H9 (cell line): ENCODE results near the gene NAP1L1. TPM values are rescaled to one million over a fixed set of nuclear protein-coding genes. Genes with fewer than 3 reads are reported as not detected.

ENCODE experiments used
- DNase-seq: peaks from one replicate; pipeline ENCODE4 v3.0.0-alpha.2; 2017
- H2AFZ ChIP-seq: one replicate; pipeline ENCODE4 v1.6.1; 2013; ENCODE audit warnings: mild to moderate bottlenecking, low read length, control low read depth, moderate library complexity
- H2AK5ac ChIP-seq: 2 replicates; pipeline ENCODE4 v1.6.1; 2013; ENCODE audit warnings: low read length, control low read depth, mixed read lengths; ENCODE audit not compliant: insufficient read length
- H2BK120ac ChIP-seq: one replicate; pipeline ENCODE4 v1.6.1; 2013; ENCODE audit warnings: low read depth, mild to moderate bottlenecking, low read length, control low read depth, inconsistent platforms; ENCODE audit not compliant: poor library complexity, severe bottlenecking
- H2BK12ac ChIP-seq: 2 replicates; pipeline ENCODE4 v1.6.1; 2013; ENCODE audit warnings: low read length, control low read depth, mixed read lengths, low read depth; ENCODE audit not compliant: insufficient read length
- H2BK15ac ChIP-seq: 2 replicates; pipeline ENCODE4 v1.6.1; 2013; ENCODE audit warnings: low read depth, low read length, control low read depth
- H2BK20ac ChIP-seq: one replicate; pipeline ENCODE4 v1.6.1; 2013; ENCODE audit warnings: low read depth, mild to moderate bottlenecking, low read length, control low read depth, inconsistent platforms; ENCODE audit not compliant: poor library complexity, severe bottlenecking
- H2BK5ac ChIP-seq: 2 replicates; pipeline ENCODE4 v1.6.1; 2013; ENCODE audit warnings: low read length, control low read depth, mixed read lengths; ENCODE audit not compliant: insufficient read length
- H3K14ac ChIP-seq: 2 replicates; pipeline ENCODE4 v1.6.1; 2013; ENCODE audit warnings: low read length, control low read depth; ENCODE audit not compliant: insufficient read depth
- H3K18ac ChIP-seq: 2 replicates; pipeline ENCODE4 v1.6.1; 2013; ENCODE audit warnings: low read depth, mild to moderate bottlenecking, mixed read lengths, low read length, control low read depth; ENCODE audit not compliant: insufficient read length
- H3K23ac ChIP-seq: 2 replicates; pipeline ENCODE4 v1.6.1; 2013; ENCODE audit warnings: low read length, control low read depth, mixed read lengths, low read depth; ENCODE audit not compliant: insufficient read length
- H3K23me2 ChIP-seq: 2 replicates; pipeline ENCODE4 v1.6.1; 2013; ENCODE audit warnings: low read depth, mild to moderate bottlenecking, mixed read lengths, low read length, control low read depth; ENCODE audit not compliant: insufficient read length, poor library complexity, severe bottlenecking
- H3K27ac ChIP-seq: 2 replicates; pipeline ENCODE4 v1.5.1; 2013; ENCODE audit warnings: low read length, control low read depth, mixed read lengths, low read depth; ENCODE audit not compliant: insufficient read length
- H3K27me3 ChIP-seq: 2 replicates; pipeline ENCODE4 v1.6.1; 2013; ENCODE audit warnings: low read length, control low read depth, inconsistent platforms; ENCODE audit not compliant: insufficient read depth
- H3K4ac ChIP-seq: 2 replicates; pipeline ENCODE4 v1.6.1; 2013; ENCODE audit warnings: low read depth, mild to moderate bottlenecking, control low read depth, inconsistent platforms, low read length, moderate library complexity
- H3K4me1 ChIP-seq: 2 replicates; pipeline ENCODE4 v1.6.1; 2013; ENCODE audit warnings: low read length, control low read depth, inconsistent platforms; ENCODE audit not compliant: insufficient read depth
- H3K4me2 ChIP-seq: 2 replicates; pipeline ENCODE4 v1.6.1; 2013; ENCODE audit warnings: low read length, control low read depth, mixed read lengths; ENCODE audit not compliant: insufficient read length, insufficient read depth
- H3K56ac ChIP-seq: 2 replicates; pipeline ENCODE4 v1.6.1; 2013; ENCODE audit warnings: low read depth, mild to moderate bottlenecking, mixed read lengths, low read length, control low read depth; ENCODE audit not compliant: insufficient read length
- H3K79me1 ChIP-seq: 2 replicates; pipeline ENCODE4 v1.6.1; 2013; ENCODE audit warnings: low read depth, mild to moderate bottlenecking, moderate library complexity, low read length, control low read depth, inconsistent platforms; ENCODE audit not compliant: insufficient read depth, poor library complexity, severe bottlenecking
- H3K79me2 ChIP-seq: 2 replicates; pipeline ENCODE4 v1.6.1; 2013; ENCODE audit warnings: low read length, control low read depth, inconsistent platforms; ENCODE audit not compliant: insufficient read depth
- H3K9ac ChIP-seq: 2 replicates; pipeline ENCODE4 v1.6.1; 2013; ENCODE audit warnings: low read length, control low read depth, mixed read lengths; ENCODE audit not compliant: insufficient read length; ENCODE audit errors: extremely low read depth
- H3K9me3 ChIP-seq: one replicate; pipeline ENCODE4 v1.6.1; 2013; ENCODE audit warnings: low read depth, low read length, inconsistent platforms; ENCODE audit not compliant: control insufficient read depth
- H3T11ph ChIP-seq: one replicate; pipeline ENCODE4 v1.6.1; 2013; ENCODE audit warnings: mild to moderate bottlenecking, low read length, control low read depth, inconsistent platforms
- H4K20me1 ChIP-seq: one replicate; pipeline ENCODE4 v1.6.1; 2013; ENCODE audit not compliant: control insufficient read depth, insufficient read length, insufficient read depth
- H4K5ac ChIP-seq: 2 replicates; pipeline ENCODE4 v1.6.1; 2013; ENCODE audit warnings: low read depth, mild to moderate bottlenecking, mixed read lengths, low read length, control low read depth; ENCODE audit not compliant: insufficient read length
- H4K8ac ChIP-seq: replicated peaks from 2 replicates; pipeline ENCODE4 v1.6.1; 2013; ENCODE audit warnings: low read length, control low read depth, mixed read lengths, low read depth; ENCODE audit not compliant: insufficient read length
- H4K91ac ChIP-seq: 2 replicates; pipeline ENCODE4 v1.6.1; 2013; ENCODE audit warnings: low read depth, mild to moderate bottlenecking, moderate library complexity, mixed read lengths, low read length, control low read depth; ENCODE audit not compliant: insufficient read length
- H3K27ac Mint-ChIP-seq, 3 experiments: 2 replicates in 2 of 3; 3 replicates in 1 of 3; pipeline ENCODE4 v1.8.0; 2020 to 2021; ENCODE audit warnings: mixed read lengths in 3 of 3, mild to moderate bottlenecking in 1 of 3, moderate library complexity in 1 of 3
- H3K27me3 Mint-ChIP-seq: 2 replicates; pipeline ENCODE4 v1.8.0; 2021; ENCODE audit warnings: low read depth, mild to moderate bottlenecking, moderate library complexity, mixed read lengths
- H3K36me3 Mint-ChIP-seq, 3 experiments: 2 replicates in 2 of 3; 3 replicates in 1 of 3; pipeline ENCODE4 v1.8.0; 2020 to 2021; ENCODE audit warnings: low read depth in 3 of 3, mixed read lengths in 3 of 3; ENCODE audit not compliant: insufficient read depth in 1 of 3
- H3K4me1 Mint-ChIP-seq, 2 experiments: 2 replicates each; pipeline ENCODE4 v1.8.0; 2020; ENCODE audit warnings: mixed read lengths in 2 of 2
- H3K4me3 Mint-ChIP-seq, 2 experiments: 2 replicates in 1 of 2; 3 replicates in 1 of 2; pipeline ENCODE4 v1.8.0; 2020 to 2021; ENCODE audit warnings: mild to moderate bottlenecking in 2 of 2, mixed read lengths in 2 of 2, moderate library complexity in 1 of 2
- H3K9me3 Mint-ChIP-seq, 2 experiments: 2 replicates in 1 of 2; 3 replicates in 1 of 2; pipeline ENCODE4 v1.8.0; 2020; ENCODE audit warnings: mild to moderate bottlenecking in 2 of 2, mixed read lengths in 2 of 2, moderate library complexity in 1 of 2
- total RNA-seq: library from RNA; stranded (reverse); gene quantifications from 2 replicates; pipeline ENCODE4 v1.2.1, GENCODE V29; 2021
- TF ChIP-seq, protein P1 (sequence below): fragments of 200-600 bp; sonication (generic); conservative IDR thresholded peaks from 3 replicates; pipeline ENCODE4 v1.8.0; 2021; ENCODE audit warnings: antibody characterized with exemption, mild to moderate bottlenecking

NAP1L1 gene
- total RNA-seq, 1 experiment from 2014 or later: 1,012 TPM

GRCh38 chr12:76081909-76082308 is 2.6 kb downstream of the NAP1L1 start:
- peak overlapping the region in 2 of 3 experiments; percentile 9 to 53; a peak in 4 of 7 replicates for H3K27ac Mint-ChIP-seq
- H3K23ac ChIP-seq: no peak overlapping the region
- H3K14ac ChIP-seq: no peak overlapping the region
- no peak overlapping the region for H3T11ph ChIP-seq
- no peaks in the 10 kb centered on the region for H3K27me3 ChIP-seq
- peaks cover 66% of the 10 kb centered on the region for H3K79me2 ChIP-seq
- H3K4me3 Mint-ChIP-seq: peak overlapping the region; percentile 47 to 65
- peaks cover 22 to 42% (median 41%) of the 10 kb centered on the region in 3 experiments for H3K36me3 Mint-ChIP-seq
- H3K9ac ChIP-seq: no peak overlapping the region
- H3K4me2 ChIP-seq: peak overlapping the region; percentile 84
- no peaks in the 10 kb centered on the region for H4K20me1 ChIP-seq
- no peak overlapping the region for H2BK120ac ChIP-seq
- H4K5ac ChIP-seq: no peak overlapping the region
- H3K9me3 Mint-ChIP-seq: no peaks in the 10 kb centered on the region
- H3K4me1 Mint-ChIP-seq: peaks cover 54 to 59% of the 10 kb centered on the region in 2 experiments
- no peak overlapping the region for H4K91ac ChIP-seq
- H4K8ac ChIP-seq: no peak overlapping the region
- no peak overlapping the region for H3K18ac ChIP-seq
- H3K4ac ChIP-seq: no peak overlapping the region
- no peak overlapping the region for H2BK5ac ChIP-seq
- no peak overlapping the region for H2BK20ac ChIP-seq
- no peak overlapping the region for H3K27ac ChIP-seq
- H2AK5ac ChIP-seq: no peak overlapping the region
- no peaks in the 10 kb centered on the region for H3K9me3 ChIP-seq
- no peak overlapping the region for H2BK12ac ChIP-seq
- peaks cover 3% of the 10 kb centered on the region; the same call in 1 of the 2 replicates for H3K4me1 ChIP-seq
- no peak overlapping the region for H2AFZ ChIP-seq
- no peak overlapping the region for H3K56ac ChIP-seq
- TF ChIP-seq, protein P1, sequence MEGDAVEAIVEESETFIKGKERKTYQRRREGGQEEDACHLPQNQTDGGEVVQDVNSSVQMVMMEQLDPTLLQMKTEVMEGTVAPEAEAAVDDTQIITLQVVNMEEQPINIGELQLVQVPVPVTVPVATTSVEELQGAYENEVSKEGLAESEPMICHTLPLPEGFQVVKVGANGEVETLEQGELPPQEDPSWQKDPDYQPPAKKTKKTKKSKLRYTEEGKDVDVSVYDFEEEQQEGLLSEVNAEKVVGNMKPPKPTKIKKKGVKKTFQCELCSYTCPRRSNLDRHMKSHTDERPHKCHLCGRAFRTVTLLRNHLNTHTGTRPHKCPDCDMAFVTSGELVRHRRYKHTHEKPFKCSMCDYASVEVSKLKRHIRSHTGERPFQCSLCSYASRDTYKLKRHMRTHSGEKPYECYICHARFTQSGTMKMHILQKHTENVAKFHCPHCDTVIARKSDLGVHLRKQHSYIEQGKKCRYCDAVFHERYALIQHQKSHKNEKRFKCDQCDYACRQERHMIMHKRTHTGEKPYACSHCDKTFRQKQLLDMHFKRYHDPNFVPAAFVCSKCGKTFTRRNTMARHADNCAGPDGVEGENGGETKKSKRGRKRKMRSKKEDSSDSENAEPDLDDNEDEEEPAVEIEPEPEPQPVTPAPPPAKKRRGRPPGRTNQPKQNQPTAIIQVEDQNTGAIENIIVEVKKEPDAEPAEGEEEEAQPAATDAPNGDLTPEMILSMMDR: no peak
- no peak for DNase-seq
- H3K23me2 ChIP-seq: peaks cover 15% of the 10 kb centered on the region
- H3K79me1 ChIP-seq: no peaks in the 10 kb centered on the region
- peaks cover 7% of the 10 kb centered on the region for H3K27me3 Mint-ChIP-seq
- no peak overlapping the region for H2BK15ac ChIP-seq
